ENCODE results near the gene KCNK7.
A peak's percentile ranks its signal among the peaks of the same experiment; 100 is the strongest.

KCNK7 gene

DNA sequence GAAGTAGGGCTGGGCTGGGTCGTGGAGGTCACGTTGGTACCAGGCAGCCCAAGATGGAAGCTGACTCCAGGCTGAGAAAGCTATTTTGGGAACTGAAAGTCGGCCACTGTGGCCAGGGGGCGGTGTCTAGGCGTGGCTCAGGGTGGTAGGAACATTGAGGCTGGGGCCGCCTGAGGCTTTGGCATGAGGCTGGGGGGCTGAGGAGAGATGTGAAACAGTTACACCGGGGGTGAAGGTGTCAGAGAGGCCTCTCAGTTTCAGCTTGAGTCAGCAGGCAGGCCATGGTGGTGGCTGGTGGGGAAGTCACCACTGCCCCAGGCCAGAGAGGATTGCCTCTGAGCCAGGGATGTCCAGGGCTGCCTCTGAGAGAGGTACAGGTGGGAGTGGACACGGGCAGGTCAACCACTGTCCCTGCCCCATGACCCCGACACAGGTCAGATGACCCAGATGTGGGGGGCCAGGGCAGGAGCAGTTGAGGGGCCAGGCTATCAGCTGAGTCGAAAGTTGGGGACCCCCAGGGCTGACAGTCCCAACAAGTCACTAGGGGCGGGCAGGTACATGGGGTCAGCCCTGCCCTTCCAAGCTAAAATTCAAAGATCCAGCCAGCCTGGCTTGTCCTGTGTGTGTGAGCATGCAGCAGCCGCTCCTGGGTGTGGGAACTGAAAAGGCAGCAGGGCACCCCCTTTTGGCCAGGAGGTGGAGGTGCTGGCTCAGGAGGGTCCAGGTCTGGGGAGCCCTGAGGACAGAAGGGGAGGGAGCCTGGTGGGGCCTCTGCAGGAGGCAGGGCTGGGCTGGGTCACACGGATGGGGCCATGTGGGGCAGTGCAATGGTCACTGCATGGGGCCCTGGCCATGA is 7.2 kb downstream of the KCNK7 start:
- peak in 1 of 2 donors; percentile 63 for DNase-seq (ENCODE audit: low read depth in 2 of 2)

DNA sequence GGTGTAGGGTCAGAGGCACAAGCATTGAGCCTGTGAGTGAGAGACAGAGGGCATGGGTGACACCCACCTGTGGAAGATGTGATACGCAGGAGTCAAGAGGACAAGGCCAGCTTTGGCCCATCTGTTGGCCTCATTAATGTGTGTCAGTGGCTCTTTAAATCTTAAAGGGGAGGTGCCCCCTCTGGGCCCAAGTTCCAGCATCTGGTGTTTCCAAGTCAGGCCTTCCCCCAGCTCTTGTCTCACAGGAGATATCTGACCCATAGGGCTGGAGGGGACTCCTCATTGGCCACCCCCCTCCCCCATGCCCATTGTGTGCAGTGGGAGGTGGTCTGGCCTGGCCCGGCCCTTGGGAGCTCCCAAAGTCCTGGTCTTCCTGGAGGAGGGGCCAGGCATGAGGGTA is 8.9 kb downstream of the KCNK7 start:
- DNase-seq (ENCODE audit: low read depth in 2 of 2), result no peak

DNA sequence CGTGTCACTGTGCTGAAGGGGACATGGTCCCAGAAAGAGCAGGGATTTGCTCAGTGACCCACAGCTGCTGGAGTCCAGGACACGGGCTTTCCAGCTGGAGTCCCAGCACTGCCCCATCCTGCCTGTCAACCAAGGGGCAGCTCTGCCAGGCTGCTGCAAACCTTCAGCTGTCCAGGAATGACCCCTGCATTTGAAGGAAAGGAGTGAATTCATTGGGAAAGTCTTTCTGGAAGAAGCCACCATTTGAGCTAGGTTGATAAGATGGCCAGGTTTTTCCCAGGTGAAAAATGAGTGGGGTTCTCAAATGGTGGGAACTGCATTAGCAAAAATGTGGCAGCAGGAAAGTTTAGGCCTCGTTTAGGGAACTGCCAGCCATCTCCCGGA is 9.4 kb downstream of the KCNK7 start:
- DNase-seq (ENCODE audit: low read depth in 2 of 2), result no peak

DNA sequence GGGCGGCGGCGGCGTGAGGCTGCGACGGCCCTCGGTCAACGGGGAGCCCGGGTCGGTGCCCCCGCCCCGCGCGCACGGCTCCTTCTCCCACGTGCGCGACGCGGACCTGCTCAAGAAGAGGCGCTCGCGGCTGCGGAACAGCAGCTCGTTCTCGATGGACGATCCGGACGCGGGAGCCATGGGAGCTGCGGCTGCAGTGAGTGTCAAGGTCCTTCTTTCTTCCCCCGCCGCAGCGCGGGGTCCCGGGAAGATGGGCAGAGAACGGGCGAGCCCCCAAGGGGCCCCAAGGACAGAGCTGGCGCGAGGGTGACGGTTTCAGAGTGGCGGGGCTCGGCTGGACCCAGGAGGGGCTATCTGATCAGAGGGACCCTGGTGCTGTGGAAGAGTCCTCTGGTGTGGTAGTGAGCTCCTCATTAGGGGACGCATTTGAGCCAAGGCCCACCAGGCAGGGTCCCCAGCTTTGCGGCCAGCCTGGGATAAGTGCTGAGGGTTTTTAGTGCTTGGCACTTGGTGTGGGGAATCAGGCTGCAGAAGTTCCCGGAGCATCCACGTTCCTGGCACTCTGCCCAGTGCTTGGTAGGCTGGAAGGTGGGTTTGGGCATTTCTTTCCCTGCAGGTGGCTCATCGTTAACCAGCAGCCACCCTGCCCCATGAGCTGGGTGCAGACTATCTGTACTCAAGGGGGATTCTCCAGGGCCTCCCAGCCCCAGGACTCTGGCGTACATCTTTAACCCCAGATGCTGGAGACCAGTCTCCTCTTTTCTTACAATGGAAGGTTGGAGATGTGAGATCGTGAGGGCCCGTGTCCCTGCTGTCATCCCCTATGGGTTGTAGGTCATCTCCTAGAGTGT is 10.0 kb downstream of the KCNK7 start:
- DNase-seq (ENCODE audit: low read depth in 2 of 2), result no peak

DNA sequence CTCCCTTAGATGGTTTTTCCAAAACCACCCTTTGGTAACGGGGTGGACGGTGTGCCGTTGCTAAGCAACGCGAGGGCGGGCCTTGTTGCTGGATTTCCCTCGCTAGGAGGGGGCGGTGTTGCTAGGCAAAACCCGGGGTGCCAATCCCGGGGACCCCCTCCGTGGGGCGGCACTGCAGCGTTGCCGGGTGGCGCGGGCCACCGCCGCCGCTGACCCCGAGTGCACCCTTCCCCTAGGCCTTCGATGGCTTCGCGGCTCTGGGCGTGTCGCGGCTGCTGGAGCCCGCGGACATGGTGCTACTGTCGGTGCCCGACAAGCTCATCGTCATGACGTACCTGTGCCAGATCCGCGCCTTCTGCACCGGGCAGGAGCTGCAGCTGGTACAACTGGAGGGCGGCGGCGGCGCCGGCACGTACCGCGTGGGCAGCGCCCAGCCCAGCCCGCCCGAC is 10.9 kb downstream of the KCNK7 start:
- no peak for DNase-seq (ENCODE audit: low read depth in 2 of 2)

DNA sequence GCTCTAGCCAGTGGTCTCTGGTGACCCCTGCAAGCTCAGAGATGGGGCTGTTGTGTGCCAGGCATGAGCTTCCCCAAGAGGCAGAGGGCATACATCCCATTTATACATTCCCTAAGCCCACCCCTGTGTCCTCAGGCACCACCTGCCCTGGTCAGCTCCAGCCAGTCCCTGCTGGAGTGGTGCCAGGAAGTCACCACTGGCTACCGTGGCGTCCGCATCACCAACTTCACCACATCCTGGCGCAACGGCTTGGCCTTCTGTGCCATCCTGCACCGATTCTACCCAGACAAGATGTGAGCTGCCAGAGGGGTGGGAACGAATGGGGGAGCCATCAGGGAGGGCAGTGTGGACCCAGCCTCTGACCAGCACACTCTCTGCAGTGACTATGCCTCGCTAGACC is 11.5 kb downstream of the KCNK7 start:
- DNase-seq (ENCODE audit: low read depth in 2 of 2), result no peak

DNA sequence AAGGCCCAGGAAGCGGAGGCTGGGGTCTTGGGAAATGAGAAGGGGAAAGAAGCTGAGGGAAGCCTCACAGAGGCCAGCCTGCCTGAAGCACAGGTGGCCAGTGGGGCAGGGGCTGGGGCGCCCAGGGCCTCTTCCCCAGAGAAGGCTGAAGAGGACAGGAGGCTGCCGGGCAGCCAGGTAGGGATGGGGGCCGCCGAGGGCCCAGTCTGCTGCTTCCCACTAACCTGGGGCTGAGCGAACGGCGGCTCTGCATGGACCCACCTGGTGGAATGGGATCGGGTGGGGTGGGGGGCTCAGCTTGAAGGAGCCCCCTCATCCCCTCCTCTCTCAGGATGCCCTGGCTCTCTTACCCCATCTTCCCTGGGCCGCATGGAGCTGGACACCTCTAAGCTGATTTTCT is 12.0 kb downstream of the KCNK7 start:
- DNase-seq (ENCODE audit: low read depth in 2 of 2), result no peak

DNA sequence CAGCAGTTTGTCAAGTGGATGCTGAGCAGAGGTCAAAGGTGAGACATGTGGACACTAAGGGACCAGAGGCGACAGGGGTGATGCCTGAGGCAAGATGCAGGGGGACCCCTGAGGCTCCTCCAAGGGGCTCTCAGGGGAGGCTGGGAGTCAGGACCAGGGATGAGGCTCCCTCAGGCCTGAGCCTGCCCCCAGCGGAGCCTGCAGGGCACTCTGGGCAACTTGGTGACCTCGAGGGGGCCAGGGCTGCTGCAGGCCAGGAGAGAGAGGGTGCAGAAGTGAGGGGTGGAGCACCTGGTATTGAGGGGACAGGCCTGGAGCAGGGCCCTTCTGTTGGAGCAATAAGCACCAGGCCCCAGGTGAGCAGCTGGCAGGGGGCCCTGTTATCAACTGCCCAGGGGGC is 13.7 kb downstream of the KCNK7 start:
- no peak for DNase-seq (ENCODE audit: low read depth in 2 of 2)

DNA sequence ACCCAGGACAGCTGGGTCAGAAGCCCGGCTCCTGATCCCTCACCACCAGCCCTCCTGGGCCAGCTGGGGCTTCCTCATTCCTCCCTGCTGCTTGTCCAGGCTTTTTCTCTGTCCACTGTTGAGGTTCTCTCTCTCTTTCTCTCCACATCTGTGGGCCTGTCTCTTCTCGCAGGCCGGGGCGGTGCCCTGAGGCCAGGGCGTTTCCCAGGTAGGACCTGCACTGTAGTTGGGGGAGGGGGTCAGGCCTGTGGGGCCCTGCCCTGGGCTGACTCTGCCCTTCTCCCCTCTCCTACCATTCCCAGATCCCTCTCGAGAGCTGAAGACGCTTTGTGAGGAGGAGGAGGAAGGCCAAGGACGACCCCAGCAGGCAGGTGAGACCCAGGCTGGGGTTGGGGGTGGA is 14.8 kb downstream of the KCNK7 start:
- DNase-seq (ENCODE audit: low read depth in 2 of 2), result no peak

DNA sequence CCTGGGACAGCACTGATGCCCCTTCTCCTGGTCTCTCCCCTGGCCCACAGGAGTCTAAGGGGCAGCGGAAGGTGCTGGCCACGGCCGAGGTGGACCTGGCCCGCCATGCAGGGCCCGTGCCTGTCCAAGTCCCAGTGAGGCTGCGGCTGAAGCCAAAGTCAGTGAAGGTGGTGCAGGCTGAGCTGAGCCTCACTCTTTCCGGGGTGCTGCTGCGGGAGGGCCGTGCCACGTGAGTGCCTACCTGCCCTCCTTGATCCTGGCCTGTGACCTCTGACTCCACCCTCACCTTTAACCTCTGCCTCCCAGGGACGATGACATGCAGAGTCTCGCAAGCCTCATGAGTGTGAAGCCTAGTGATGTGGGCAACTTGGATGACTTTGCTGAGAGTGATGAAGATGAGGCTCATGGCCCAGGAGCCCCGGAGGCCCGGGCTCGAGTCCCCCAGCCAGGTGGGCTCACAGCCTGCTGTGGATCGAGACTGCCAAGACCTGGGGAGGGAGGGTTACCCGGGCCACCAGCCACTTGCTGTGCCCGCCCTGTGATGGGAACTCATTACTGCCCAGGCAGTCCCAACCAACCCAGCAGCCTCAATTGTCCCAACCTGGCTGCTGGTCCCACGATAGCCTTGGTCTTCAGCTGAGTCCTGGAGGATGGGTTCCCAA is 15.4 kb downstream of the KCNK7 start:
- no peak for DNase-seq (ENCODE audit: low read depth in 2 of 2)

DNA sequence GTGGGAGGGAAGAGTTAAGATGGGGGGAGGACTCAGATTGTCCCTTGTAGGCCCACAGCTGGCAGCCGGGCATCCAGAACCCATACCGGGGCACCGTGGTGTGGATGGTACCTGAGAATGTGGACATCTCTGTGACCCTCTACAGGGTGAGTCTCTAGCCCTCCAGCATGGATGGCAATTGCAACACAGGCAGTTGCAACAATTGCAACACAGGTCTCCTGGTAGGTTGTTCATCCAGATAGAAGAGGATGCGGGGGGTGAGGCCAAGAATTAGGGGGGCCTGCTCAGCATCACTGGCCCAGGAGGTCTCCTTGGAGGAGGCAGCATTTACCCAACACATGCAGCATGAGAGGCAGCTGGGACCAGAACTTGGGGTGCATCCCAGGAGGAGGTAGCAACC is 16.3 kb downstream of the KCNK7 start:
- DNase-seq (ENCODE audit: low read depth in 2 of 2), result no peak

DNA sequence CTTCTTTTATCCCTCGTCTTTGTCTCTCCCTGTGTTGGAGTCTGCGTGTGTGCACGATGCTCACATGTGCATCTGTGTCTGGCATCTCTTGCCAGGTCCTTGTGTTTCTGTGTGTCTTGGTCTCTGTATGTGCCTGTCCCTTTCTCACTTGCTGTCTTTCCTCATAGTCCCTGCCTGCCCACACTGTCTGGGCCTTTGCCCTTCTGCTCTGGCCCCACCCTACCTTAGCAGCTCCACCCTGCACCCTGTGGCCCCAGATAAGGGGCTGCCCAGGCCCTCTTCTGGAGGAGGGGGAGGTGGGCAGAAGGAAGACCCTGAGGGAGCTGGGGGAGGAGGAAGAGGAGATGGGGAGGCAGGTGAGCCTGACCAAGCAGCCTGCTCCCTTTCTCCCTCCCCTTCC is 16.9 kb downstream of the KCNK7 start:
- no peak for DNase-seq (ENCODE audit: low read depth in 2 of 2)

DNA sequence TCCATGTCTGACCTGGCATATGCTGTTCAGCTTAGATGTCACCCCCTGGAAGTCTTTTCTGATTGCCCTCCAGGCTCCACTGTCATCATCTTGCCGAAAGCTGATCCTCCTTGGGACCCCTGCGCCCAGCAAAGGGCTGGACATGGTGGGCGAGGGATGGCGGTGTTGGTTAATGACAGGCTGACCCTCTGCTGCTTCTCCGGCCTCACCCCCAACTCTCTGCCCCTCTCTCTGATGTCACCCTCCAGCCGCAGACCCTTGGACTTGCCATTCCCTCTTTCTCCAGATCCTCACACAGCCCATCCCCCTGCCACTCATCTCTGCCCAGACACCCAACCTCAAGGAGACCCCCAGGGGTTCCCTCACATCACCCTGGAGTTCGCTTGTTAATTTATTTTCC is 17.5 kb downstream of the KCNK7 start:
- no peak for DNase-seq (ENCODE audit: low read depth in 2 of 2)

DNA sequence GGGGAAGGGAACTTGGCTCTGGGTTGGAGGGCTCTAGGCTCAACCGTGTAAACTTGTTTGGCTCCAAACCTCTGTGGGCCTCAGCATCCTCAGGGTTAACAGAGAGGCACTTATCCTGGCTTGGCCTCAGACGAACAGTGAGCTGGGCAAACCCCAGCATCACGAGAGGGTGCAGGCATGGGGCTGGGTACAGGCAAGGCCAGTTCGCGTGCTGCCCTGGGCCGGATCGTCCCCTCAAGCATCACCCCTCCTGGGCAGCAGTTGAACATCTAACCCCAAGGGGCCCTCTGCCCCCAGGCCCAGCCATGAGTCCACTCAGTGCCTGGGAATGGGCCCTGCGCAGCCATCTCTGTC is 17.9 kb downstream of the KCNK7 start:
- DNase-seq (ENCODE audit: low read depth in 2 of 2), result no peak

DNA sequence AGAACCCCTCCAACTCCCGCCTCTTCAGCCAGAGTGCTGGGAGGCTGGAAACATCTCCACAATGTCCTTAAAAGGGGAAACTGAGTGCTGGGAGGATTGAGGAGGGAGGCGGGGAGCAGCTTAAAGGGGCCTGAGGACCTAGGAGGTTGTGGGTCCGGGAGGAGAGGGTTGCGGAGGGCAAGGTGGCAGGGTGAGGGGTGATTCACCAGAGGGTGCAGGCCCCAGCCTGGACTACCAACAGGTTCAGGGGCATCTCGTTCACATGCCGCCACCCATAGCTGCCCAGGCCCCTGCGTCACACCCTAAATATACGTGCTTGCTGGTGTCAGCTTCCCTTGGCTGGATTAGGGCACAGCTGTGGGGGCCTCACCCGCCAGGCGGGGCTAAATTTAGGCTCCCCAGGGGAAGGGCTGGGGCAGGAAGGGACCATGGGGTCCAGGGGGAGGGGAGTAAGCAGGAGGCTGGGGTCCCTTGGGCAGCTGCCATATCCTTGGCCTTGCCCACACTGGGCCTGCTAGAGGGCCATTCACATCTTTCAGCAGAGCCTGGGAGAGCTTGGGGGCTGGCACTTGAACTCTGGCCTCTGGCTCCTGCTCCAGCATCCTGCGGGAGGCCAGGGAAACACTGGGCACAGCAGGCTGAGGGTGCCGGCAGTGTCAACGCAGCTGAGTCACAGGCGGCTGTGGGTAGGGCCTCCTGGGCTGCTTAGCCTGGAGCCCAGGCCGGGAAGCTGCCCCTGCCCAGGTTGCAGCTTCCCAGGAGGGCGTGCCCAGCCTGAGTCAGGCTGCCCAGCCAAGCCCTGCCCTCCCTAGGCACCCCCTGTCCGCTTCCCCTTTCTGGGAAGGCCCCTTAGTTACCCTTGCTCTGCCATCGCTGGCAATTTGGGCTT is 18.5 kb downstream of the KCNK7 start:
- no peak for DNase-seq (ENCODE audit: low read depth in 2 of 2)

DNA sequence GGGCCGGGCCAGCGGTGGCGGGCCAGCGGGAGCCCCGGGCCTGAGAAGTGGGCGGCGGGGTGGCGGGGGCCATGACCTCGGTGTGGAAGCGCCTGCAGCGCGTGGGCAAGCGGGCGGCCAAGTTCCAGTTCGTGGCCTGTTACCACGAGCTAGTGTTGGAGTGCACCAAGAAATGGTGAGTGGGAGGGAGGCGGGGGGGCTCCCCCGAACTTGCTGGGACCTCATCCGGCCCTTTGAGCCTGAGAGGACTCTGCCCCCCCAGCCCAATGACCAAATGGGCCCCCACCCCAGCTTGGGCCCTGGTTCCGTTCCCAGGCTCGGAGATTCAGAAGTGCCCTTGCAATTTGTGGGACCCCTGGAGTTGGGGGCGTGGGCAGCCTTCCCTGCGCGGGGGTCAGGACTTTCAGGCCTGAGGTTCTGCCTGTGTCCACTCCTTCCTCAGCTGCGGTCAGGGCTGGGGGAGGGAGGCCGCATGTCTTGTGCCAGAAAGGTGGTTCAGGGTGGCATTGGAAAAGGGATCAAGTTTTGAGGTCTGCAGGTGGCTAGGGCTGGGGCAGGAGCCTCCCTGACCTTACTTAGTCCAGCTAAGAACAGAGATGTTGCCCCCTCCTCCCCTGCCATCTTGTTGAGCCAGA is 19.3 kb downstream of the KCNK7 start:
- DNase-seq (ENCODE audit: low read depth in 2 of 2), result no peak

DNA sequence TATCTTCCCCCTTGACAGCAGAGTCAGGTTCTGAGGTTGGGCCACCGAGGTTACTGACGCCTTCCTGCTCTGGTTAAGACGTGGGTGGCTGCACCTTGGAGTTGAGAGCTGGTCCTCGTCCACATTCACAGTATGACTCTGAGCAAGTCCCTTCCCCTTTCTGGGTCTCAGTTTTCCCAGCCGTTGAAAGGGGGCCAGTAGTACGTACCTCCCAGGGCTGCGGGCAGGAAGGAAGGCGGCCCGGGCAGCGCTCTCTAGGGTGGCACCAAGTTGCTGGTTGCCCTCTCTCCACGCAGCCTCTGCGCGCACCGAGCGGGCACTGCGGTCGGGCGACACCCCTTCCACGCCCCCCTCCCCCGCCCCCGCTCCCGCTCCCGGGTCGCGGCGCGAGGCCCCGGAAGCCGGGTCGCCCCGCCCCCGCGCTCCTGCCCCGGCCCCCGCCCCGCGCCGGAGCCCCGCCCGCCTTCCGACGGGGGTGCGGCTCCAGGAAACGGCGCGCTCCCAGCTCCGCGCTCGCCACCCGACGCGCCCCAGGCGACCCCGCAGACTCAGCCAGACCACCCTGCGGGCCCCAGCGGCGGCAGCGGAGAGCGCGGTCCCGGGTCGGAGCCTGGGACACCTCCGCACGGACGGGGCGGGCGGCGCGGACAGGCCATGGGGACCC is 19.9 kb downstream of the KCNK7 start, which contains the start of gene EHBP1L1:
TSS of gene EHBP1L1 (plus strand) at position 486 of the 664 bp plus-strand sequence. CDS start 250 bp downstream, outside the sequence.
- peak in 1 of 2 donors; percentile 68 for DNase-seq (ENCODE audit: low read depth in 2 of 2)

DNA sequence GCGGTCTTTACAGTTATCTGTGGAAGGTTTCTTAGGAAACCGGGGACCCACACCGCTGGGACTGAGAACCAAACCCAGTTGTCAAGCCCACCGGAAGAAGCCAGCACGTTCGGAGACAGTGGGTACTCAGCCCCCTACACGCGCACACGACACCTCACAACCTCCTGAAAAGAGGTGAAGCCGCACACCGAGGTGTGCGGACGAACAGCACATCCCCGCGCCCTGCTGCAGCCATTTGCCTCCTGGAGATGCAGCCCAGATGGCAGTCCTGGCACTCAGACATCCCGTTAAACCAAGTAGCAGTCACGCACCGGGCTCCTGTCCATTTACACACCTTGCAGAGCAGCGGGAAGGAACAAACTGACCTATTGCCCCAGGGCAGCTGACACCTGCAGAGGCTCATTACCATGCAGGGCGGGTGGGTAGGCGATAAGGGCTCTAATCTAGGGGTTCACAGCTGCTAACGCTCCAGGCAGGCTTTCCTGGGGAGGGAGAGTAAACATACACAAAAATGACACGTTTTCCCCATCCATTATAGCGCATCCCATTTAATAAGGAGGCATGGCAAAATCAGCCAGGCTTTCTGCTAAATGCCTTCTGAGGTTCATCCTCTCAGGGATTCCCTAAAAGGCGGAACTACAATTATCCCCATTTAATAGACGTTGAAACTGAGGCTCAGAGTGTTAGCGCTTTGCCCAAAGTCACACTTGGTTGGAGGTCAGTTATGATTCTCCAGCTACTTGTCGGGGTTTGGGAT is 20.6 kb downstream of the KCNK7 start:
- DNase-seq (ENCODE audit: low read depth in 2 of 2), result no peak

DNA sequence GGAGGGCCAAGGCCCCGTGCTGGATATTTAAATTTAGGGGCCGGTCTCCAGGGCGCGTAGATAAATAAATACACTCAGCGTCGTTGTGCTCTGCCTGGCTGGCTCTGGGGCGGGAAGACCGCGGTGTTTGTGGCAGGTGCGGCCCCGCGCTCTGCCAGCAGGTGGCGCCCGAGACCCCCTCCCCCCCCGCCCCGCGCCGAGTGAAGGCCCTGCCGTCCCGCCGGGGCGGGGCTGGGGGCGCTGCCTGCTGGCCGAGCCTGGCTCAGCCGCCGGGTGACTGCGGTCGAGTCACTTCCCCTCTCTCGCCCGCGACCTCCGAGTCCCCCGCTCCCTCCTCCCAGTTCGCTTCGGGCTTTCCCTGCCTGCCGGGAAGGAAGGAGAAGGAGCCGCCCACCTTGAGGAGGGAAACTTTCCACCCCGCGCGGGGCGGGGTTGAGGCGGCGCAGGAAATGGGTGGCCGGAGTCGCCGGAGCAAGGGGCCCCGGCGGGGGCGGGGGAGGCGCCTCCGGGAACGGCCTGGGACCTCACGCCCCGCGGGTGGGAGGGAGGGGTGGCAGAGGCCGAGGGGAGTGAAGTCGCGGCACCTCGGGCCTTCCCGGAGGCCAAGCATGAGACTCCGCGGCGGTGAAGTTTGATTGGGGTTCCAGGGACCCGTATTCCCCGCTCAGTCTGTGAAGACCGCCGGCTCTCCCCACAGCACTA is 21.3 kb downstream of the KCNK7 start:
- peak; percentile 65 to 75 for DNase-seq (ENCODE audit: low read depth in 2 of 2)
